ENCODE measurements around the gene ECHS1. TPM values are rescaled to one million over a fixed set of nuclear protein-coding genes. Genes with fewer than 3 reads are reported as not detected.

The ECHS1 gene
- total RNA-seq, 2 experiments from 2014 or later, result 50.7 to 51.4 TPM

DNA sequence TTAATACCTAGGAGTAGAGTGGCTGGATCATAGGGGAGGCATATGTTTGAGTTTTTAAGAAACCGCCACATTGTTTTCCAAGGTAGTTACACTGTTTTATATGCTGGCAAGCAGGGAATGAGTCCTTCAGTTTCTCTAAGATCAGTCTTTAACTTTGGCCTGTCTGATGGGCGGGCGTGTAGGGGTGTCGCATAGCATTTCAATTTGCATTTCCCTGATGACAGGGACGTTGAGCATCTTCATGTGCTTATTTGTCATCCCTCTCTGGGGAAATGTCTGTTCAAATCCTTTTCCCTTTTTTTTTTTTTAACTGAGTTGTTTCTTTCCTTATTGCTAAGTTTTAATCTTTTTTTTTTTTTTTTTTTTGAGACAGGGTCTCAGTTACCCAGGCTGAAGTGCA is 30.6 kb upstream of the ECHS1 start:
- ATAC-seq, result no peak
- intact Hi-C loops (cut with micrococcal nuclease), result no loop called here
- TF ChIP-seq, protein P1, sequence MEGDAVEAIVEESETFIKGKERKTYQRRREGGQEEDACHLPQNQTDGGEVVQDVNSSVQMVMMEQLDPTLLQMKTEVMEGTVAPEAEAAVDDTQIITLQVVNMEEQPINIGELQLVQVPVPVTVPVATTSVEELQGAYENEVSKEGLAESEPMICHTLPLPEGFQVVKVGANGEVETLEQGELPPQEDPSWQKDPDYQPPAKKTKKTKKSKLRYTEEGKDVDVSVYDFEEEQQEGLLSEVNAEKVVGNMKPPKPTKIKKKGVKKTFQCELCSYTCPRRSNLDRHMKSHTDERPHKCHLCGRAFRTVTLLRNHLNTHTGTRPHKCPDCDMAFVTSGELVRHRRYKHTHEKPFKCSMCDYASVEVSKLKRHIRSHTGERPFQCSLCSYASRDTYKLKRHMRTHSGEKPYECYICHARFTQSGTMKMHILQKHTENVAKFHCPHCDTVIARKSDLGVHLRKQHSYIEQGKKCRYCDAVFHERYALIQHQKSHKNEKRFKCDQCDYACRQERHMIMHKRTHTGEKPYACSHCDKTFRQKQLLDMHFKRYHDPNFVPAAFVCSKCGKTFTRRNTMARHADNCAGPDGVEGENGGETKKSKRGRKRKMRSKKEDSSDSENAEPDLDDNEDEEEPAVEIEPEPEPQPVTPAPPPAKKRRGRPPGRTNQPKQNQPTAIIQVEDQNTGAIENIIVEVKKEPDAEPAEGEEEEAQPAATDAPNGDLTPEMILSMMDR (IDR thresholded peaks at IDR 0.05), result no peak
- peaks cover 4% of the 10 kb centered on the region for H3K9me3 Mint-ChIP-seq
- H3K4me1 Mint-ChIP-seq (ENCODE audit: low read depth), result peaks cover 61% of the 10 kb centered on the region
- DNase-seq, result no peak
- no peak overlapping the region for H3K4me3 Mint-ChIP-seq
- POLR2A ChIA-PET, result no interaction called here
- H3K27ac Mint-ChIP-seq, result no peak overlapping the region
- H3K27me3 Mint-ChIP-seq, result no peaks in the 10 kb centered on the region
- CTCF ChIA-PET, result interaction anchor here (1.7 kb wide), 1 partner anchor 74 kb away, joined by 5 read pairs; no protein-coding TSS in a partner anchor
- peaks cover 71% of the 10 kb centered on the region for H3K36me3 Mint-ChIP-seq (ENCODE audit: low read depth)

DNA sequence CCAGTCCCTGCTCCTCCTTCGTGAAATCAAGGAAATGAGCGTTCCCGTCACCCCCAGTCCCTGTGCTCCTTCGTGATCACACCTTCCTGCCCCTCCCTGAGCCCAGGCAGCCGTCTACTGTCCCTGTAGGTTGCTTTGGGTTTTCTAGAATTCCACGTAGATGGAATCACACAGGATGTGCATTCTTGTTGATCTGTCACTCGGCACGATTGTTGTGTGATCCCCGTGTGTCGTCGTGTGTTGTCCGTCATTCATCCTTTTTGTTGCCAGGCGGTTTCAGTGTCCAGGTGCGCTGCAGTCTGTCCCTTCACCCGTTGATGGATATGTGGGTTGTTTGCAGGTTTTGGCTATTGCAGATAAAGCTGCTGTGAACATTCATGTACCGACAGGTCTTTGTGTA is 30.2 kb upstream of the ECHS1 start:
- DNase-seq, result no peak
- CTCF ChIA-PET, result interaction anchor here (1.7 kb wide), 1 partner anchor 74 kb away, joined by 5 read pairs; no protein-coding TSS in a partner anchor
- H3K4me3 Mint-ChIP-seq, result no peak overlapping the region
- peaks cover 57% of the 10 kb centered on the region for H3K4me1 Mint-ChIP-seq (ENCODE audit: low read depth)
- H3K9me3 Mint-ChIP-seq, result peaks cover under 1% of the 10 kb centered on the region
- no peak overlapping the region for H3K27ac Mint-ChIP-seq
- peaks cover 71% of the 10 kb centered on the region for H3K36me3 Mint-ChIP-seq (ENCODE audit: low read depth)
- TF ChIP-seq, protein P1 (IDR thresholded peaks at IDR 0.05), result no peak
- H3K27me3 Mint-ChIP-seq, result no peaks in the 10 kb centered on the region
- POLR2A ChIA-PET, result no interaction called here
- ATAC-seq, result no peak
- intact Hi-C loops (cut with micrococcal nuclease), result no loop called here

DNA sequence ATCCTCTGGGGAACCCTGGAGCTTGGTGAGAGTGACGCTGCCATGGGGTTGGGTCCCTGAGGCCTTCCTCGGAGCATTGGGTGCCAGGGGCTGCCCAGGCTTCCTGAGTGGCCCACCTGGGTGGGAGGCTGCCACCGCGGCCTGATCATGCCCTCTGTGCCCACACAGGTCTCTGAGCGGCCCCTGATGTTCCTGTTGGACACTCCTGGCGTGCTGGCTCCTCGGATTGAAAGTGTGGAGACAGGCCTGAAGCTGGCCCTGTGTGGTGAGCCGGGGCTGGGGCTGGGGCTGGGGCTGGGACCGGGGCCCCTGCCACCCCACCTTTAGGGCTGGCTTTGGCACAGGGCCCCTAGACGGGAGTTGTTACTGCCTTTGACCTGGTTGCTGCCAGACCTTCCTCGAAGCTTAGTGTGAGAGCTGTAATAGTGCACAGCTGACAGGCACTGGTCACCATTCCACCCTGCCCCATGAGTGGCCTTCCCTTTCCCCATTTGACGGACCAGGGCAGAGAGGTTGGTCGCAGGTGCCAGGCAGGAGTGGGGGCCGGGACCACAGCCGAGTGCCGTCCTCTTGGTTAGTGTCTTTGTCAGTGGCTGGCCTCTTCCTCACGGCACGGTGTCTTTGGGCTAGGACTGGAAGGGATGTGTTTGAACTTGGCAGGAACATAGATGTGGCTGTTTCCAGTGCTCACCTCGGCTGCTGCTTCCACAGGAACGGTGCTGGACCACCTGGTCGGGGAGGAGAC is 29.0 kb upstream of the ECHS1 start:
- intact Hi-C loops (cut with micrococcal nuclease), result no loop called here
- Mint-ChIP-seq H3K36me3 (ENCODE audit: low read depth) (peaks cover 69% of the 10 kb centered on the region), H3K27ac (no peak overlapping the region), H3K4me1 (ENCODE audit: low read depth) (peaks cover 54% of the 10 kb centered on the region), H3K9me3 (no peaks in the 10 kb centered on the region), H3K4me3 (no peak overlapping the region), H3K27me3 (no peaks in the 10 kb centered on the region)
- TF ChIP-seq, protein P1 (IDR thresholded peaks at IDR 0.05), result no peak
- CTCF ChIA-PET, result interaction anchor here (1.2 to 1.5 kb wide), 3 partner anchors 11 to 73 kb away, joined by 3 to 6 read pairs (median 5); no protein-coding TSS in a partner anchor
- ATAC-seq (no peak), DNase-seq (no peak)
- POLR2A ChIA-PET, result interaction anchor here (0.9 to 1.1 kb wide), 3 partner anchors 9 to 24 kb away, joined by 3 to 4 read pairs (median 3); no protein-coding TSS in a partner anchor

DNA sequence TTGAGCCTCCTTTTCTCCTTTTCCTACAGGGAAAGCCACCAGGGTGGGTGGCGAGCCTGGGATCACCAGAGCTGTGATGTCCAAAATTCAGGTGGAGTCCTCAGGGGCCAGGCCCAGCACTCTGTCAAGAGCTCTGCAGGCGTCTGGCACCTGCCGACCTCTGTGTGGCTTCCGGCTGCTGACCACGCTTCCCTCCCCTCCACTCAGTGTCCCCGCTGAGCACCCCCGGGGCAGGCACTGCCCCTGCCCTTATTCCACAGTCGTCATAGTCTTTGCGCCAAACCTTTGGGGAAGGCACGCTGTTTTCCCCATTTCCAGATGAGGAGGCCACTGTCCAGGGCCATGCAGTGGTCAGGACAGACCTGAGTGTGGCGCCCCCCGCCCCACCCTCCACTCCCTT is 28.3 kb upstream of the ECHS1 start:
- ChIA-PET POLR2A (interaction anchor here (0.9 to 1.1 kb wide), 3 partner anchors 8 to 24 kb away, joined by 3 to 4 read pairs (median 3); no protein-coding TSS in a partner anchor), CTCF (interaction anchor here (1.1 to 1.5 kb wide), 4 partner anchors 11 to 72 kb away, joined by 3 to 6 read pairs (median 4); no protein-coding TSS in a partner anchor)
- Mint-ChIP-seq H3K27ac (peak overlapping the region; percentile 74), H3K9me3 (no peaks in the 10 kb centered on the region), H3K4me3 (no peak overlapping the region), H3K36me3 (ENCODE audit: low read depth) (peaks cover 70% of the 10 kb centered on the region), H3K4me1 (ENCODE audit: low read depth) (peaks cover 55% of the 10 kb centered on the region), H3K27me3 (no peaks in the 10 kb centered on the region)
- ATAC-seq, result no peak
- no peak for DNase-seq
- intact Hi-C loops (cut with micrococcal nuclease), result no loop called here
- TF ChIP-seq, protein P1 (IDR thresholded peaks at IDR 0.05), result no peak

All from activated CD8-positive, alpha-beta T cell treated with anti-CD3 and anti-CD28 coated beads for 36 hours (primary cell).